ENCODE data around the gene GRM8.

- TF ChIP-seq MAX (IDR thresholded peaks at IDR 0.05) (no peak), CTCF (IDR thresholded peaks at IDR 0.05; ENCODE audit: low read depth, low read length, missing input control) (no peak), RAD21 (IDR thresholded peaks at IDR 0.05) (no peak), YY1 (IDR thresholded peaks at IDR 0.05) (no peak), REST (IDR thresholded peaks at IDR 0.05) (no peak), JUND (IDR thresholded peaks at IDR 0.05) (no peak), RXRA (IDR thresholded peaks at IDR 0.05) (peak in 1 of 2 donors; percentile 30), ZBTB33 (IDR thresholded peaks at IDR 0.05) (no peak), GABPA (IDR thresholded peaks at IDR 0.05 in 1 of 2, conservative IDR thresholded peaks at IDR 0.05 in 1 of 2) (no peak)
Measured at GRCh38 chr7:127251465-127252376, 1.0 kb downstream of the GRM8 start.
